ENCODE results near the gene VGLL4. TPM values are rescaled to one million over a fixed set of nuclear protein-coding genes. Genes with fewer than 3 reads are reported as not detected.

The VGLL4 gene
- total RNA-seq, 1 experiment from 2014 or later, result 41.2 TPM

DNA sequence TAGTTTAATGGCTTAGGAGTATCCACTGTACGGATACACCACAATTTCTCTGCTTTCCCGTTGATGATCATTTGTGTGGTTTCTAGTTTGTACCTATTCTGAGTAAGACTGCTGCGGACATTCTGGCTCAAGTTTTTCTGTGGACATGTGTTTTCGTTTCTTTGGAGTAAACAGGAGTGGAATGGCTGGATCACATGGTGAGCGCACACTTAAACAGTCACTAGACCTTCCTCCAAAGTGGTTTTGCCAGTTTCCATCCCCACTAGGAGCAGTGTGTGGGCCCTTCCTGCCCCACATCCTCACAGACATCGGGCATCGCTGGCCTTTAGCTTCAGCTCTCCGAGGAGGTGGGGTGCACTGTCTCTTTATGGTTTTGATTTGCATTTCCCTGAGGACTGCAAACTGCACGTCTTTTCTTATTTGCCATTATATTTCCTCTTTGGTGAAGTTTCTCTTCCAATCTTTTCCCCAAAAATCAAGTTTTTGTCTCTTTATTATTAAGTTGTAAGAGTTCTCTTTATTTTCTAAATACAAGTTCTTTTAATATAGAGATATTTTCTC is 94.1 kb downstream of the VGLL4 start:
- Histone ChIP-seq H3K27me3 (replicated peaks; ENCODE audit: insufficient read depth, low read depth, low read length, poor library complexity) (no peaks in the 10 kb centered on the region), H3K4me1 (ENCODE audit: insufficient read depth, low read length, poor library complexity, severe bottlenecking) (peaks cover 11% of the 10 kb centered on the region), H3K36me3 (ENCODE audit: insufficient read depth, low read length, poor library complexity, severe bottlenecking) (no peaks in the 10 kb centered on the region), H3K9me3 (ENCODE audit: low read depth, low read length, poor library complexity, severe bottlenecking) (no peaks in the 10 kb centered on the region), H3K27ac (ENCODE audit: low read depth, low read length, poor library complexity, severe bottlenecking) (no peak overlapping the region), H3K4me3 (ENCODE audit: low read depth, low read length, poor library complexity, severe bottlenecking) (no peak overlapping the region)
- intact Hi-C loops (cut with micrococcal nuclease; ENCODE audit: unreplicated experiment), result no loop called here
- ChIA-PET CTCF (no interaction called here), POLR2A (ENCODE audit: low non-redundant PET) (no interaction called here)
- TF ChIP-seq EZH2 (IDR thresholded peaks at IDR 0.05; ENCODE audit: borderline replicate concordance, low read depth, low read length, poor library complexity, severe bottlenecking) (no peak), CTCF (conservative IDR thresholded peaks at IDR 0.05; ENCODE audit: low read depth, low read length) (no peak)
- no peak for DNase-seq (ENCODE audit: low spot score)
- BruUV-seq (replicated peaks), result no TSS peak

- CTCF ChIA-PET, result no interaction called here
- Histone ChIP-seq H3K9me3 (ENCODE audit: low read depth, low read length, poor library complexity, severe bottlenecking) (no peaks in the 10 kb centered on the region), H3K27me3 (replicated peaks; ENCODE audit: insufficient read depth, low read depth, low read length, poor library complexity) (no peaks in the 10 kb centered on the region), H3K4me3 (ENCODE audit: low read depth, low read length, poor library complexity, severe bottlenecking) (no peak overlapping the region), H3K36me3 (ENCODE audit: insufficient read depth, low read length, poor library complexity, severe bottlenecking) (no peaks in the 10 kb centered on the region), H3K27ac (ENCODE audit: low read depth, low read length, poor library complexity, severe bottlenecking) (no peak overlapping the region), H3K4me1 (ENCODE audit: insufficient read depth, low read length, poor library complexity, severe bottlenecking) (peaks cover 11% of the 10 kb centered on the region)
- no peak for TF ChIP-seq CTCF (conservative IDR thresholded peaks at IDR 0.05; ENCODE audit: low read depth, low read length)
- no peak for TF ChIP-seq EZH2 (IDR thresholded peaks at IDR 0.05; ENCODE audit: borderline replicate concordance, low read depth, low read length, poor library complexity, severe bottlenecking)
- DNase-seq (ENCODE audit: low spot score), result no peak
- BruUV-seq (replicated peaks), result no TSS peak
- POLR2A ChIA-PET (ENCODE audit: low non-redundant PET), result no interaction called here
- intact Hi-C loops (cut with micrococcal nuclease; ENCODE audit: unreplicated experiment), result no loop called here
These were observed 95.0 kb downstream of the VGLL4 start for GRCh38 chr3:11548721-11549131.

DNA sequence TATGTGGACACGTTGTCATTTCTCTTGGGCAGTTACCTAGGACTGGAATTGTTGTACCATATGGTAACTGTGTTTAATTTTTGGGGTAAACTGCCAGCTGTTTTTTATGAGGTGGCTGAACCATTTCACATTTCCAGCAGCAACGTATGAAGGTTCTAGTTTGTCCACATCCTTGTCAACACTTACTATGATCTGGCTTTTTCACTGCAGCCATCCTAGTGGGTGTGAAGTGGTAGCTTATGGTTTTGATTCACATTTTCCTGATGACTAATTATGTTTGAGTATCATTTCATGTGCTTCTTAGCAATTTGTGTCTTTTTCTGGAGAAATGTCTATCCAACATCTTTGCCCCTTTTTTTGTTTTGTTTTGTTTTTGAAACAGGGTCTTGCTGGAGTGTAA is 96.2 kb downstream of the VGLL4 start:
- intact Hi-C loops (cut with micrococcal nuclease; ENCODE audit: unreplicated experiment), result no loop called here
- Histone ChIP-seq H3K27me3 (replicated peaks; ENCODE audit: insufficient read depth, low read depth, low read length, poor library complexity) (no peaks in the 10 kb centered on the region), H3K36me3 (ENCODE audit: insufficient read depth, low read length, poor library complexity, severe bottlenecking) (no peaks in the 10 kb centered on the region), H3K4me3 (ENCODE audit: low read depth, low read length, poor library complexity, severe bottlenecking) (no peak overlapping the region), H3K4me1 (ENCODE audit: insufficient read depth, low read length, poor library complexity, severe bottlenecking) (peaks cover 11% of the 10 kb centered on the region), H3K27ac (ENCODE audit: low read depth, low read length, poor library complexity, severe bottlenecking) (no peak overlapping the region), H3K9me3 (ENCODE audit: low read depth, low read length, poor library complexity, severe bottlenecking) (no peaks in the 10 kb centered on the region)
- no peak for DNase-seq (ENCODE audit: low spot score)
- CTCF ChIA-PET, result no interaction called here
- no peak for TF ChIP-seq CTCF (conservative IDR thresholded peaks at IDR 0.05; ENCODE audit: low read depth, low read length)
- TF ChIP-seq EZH2 (IDR thresholded peaks at IDR 0.05; ENCODE audit: borderline replicate concordance, low read depth, low read length, poor library complexity, severe bottlenecking), result no peak
- no TSS peak for BruUV-seq (replicated peaks)
- POLR2A ChIA-PET (ENCODE audit: low non-redundant PET), result interaction anchor here (0.6 kb wide), 1 partner anchor 98 kb away, joined by 3 read pairs; no protein-coding TSS in a partner anchor
